Loucy (cell line): ENCODE results near the gene TMEM273.

Experiments used
- CTCF ChIP-seq: fragments of 200-600 bp; sonication (generic); conservative IDR thresholded peaks from 2 replicates; pipeline ENCODE4 v1.5.1; 2014; ENCODE audit warnings: mild to moderate bottlenecking, antibody characterized with exemption, low read length
- EZH2phosphoT487 ChIP-seq: fragments of 200-600 bp; IDR thresholded peaks from 2 replicates; pipeline ENCODE4 v1.6.1; 2018; ENCODE audit warnings: antibody characterized with exemption, mild to moderate bottlenecking, moderate library complexity, borderline replicate concordance

- TF ChIP-seq CTCF (no peak), EZH2phosphoT487 (no peak)
Observed at GRCh38 chr10:49135575-49136313, 52.4 kb downstream of the TMEM273 start.
